Transverse colon (tissue), 4 donors: Measurements from ENCODE around the gene TNC.

Experiments
- CTCF ChIP-seq, 5 experiments: fragments of 200-600 bp in 3 of 5; fragments of 450-650 bp in 2 of 5; sonication (generic) in 3 of 5; IDR thresholded peaks; 1 replicate in 2 of 5; 2 replicates in 3 of 5; pipeline ENCODE4 v1.5.1; 2016 to 2017; ENCODE audit warnings: antibody characterized with exemption in 5 of 5, inconsistent platforms in 3 of 5, mild to moderate bottlenecking in 2 of 5, moderate library complexity in 1 of 5
- EP300 ChIP-seq: sonication (generic); formaldehyde crosslinking; IDR thresholded peaks from one replicate; pipeline ENCODE4 v1.6.1; 2017; ENCODE audit warnings: antibody characterized with exemption, low read depth
- POLR2A ChIP-seq: fragments of 450-650 bp; IDR thresholded peaks from one replicate; pipeline ENCODE4 v1.6.1; 2016; ENCODE audit warnings: antibody characterized with exemption, mild to moderate bottlenecking, moderate library complexity
- POLR2AphosphoS5 ChIP-seq, 3 donors: sonication (generic); formaldehyde crosslinking; IDR thresholded peaks; one replicate each; pipeline ENCODE4 v1.6.1; 2016; ENCODE audit warnings: antibody characterized with exemption in 3 of 3

GRCh38 chr9:115137526-115137925 lies 19.6 kb upstream of the TNC start:
- TF ChIP-seq POLR2AphosphoS5 (IDR thresholded peaks at IDR 0.05) (no peak), POLR2A (no peak), CTCF (IDR thresholded peaks at IDR 0.05) (no peak), EP300 (no peak)
